ENCODE data around the gene TRIM54.

DNA sequence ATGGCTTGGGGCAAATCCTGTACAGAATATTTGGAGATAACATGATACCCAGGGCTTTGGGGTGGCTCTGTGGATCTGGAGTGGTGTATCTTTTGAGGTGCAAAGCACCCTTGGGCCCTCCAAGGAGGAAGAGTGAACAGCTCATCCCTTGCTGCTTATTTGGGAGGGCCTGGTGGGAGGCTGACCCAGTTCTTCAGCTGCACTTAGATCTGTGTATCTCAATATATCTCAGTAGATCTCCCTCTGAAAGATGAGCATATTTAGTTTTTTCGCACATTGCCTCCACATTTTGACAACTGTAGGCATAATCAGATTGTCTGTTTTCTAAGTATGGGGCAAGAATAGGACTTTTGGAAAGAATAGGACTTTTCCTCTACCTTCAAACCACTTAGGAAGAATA, 2.8 kb downstream of the TRIM54 start:
- TF ChIP-seq, protein P1, sequence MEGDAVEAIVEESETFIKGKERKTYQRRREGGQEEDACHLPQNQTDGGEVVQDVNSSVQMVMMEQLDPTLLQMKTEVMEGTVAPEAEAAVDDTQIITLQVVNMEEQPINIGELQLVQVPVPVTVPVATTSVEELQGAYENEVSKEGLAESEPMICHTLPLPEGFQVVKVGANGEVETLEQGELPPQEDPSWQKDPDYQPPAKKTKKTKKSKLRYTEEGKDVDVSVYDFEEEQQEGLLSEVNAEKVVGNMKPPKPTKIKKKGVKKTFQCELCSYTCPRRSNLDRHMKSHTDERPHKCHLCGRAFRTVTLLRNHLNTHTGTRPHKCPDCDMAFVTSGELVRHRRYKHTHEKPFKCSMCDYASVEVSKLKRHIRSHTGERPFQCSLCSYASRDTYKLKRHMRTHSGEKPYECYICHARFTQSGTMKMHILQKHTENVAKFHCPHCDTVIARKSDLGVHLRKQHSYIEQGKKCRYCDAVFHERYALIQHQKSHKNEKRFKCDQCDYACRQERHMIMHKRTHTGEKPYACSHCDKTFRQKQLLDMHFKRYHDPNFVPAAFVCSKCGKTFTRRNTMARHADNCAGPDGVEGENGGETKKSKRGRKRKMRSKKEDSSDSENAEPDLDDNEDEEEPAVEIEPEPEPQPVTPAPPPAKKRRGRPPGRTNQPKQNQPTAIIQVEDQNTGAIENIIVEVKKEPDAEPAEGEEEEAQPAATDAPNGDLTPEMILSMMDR (IDR thresholded peaks at IDR 0.05 in 2 of 3, conservative IDR thresholded peaks at IDR 0.05 in 1 of 3; ENCODE audit: insufficient read depth in 2 of 3, low read depth in 1 of 3, low read length in 3 of 3), result no peak
- TF ChIP-seq DPF2 (IDR thresholded peaks at IDR 0.05) (no peak), ESRRA (IDR thresholded peaks at IDR 0.05; ENCODE audit: borderline replicate concordance, low read depth) (no peak)
